GM23248 (cell line): ENCODE data around the gene RUNDC1. TPM values are rescaled to one million over a fixed set of nuclear protein-coding genes. Genes with fewer than 3 reads are reported as not detected.
A peak's percentile ranks its signal among the peaks of the same experiment; 100 is the strongest.

ENCODE experiments used
- DNase-seq: peaks from one replicate; pipeline ENCODE4 v3.0.0-alpha.2; 2015
- H2AFZ ChIP-seq: fragments of 200-600 bp; sonication (generic); 2 replicates; pipeline ENCODE4 v1.6.1; 2016; ENCODE audit warnings: antibody characterized with exemption
- H3F3A ChIP-seq: fragments of 200-600 bp; sonication (generic); 2 replicates; pipeline ENCODE4 v1.6.1; 2016; ENCODE audit warnings: mild to moderate bottlenecking, antibody characterized with exemption, mixed run types; ENCODE audit not compliant: insufficient read depth
- H3K27ac ChIP-seq: fragments of 200-600 bp; sonication (generic); 2 replicates; pipeline ENCODE4 v1.5.1; 2016; ENCODE audit warnings: mild to moderate bottlenecking
- H3K27me3 ChIP-seq: fragments of 200-600 bp; sonication (generic); replicated peaks from 2 replicates; pipeline ENCODE4 v1.6.1; 2016; ENCODE audit warnings: mild to moderate bottlenecking; ENCODE audit not compliant: insufficient read depth
- H3K36me3 ChIP-seq: fragments of 200-600 bp; sonication (generic); 2 replicates; pipeline ENCODE4 v1.6.1; 2016; ENCODE audit warnings: low read depth, mild to moderate bottlenecking
- H3K4me1 ChIP-seq: fragments of 200-600 bp; sonication (generic); 2 replicates; pipeline ENCODE4 v1.6.1; 2016; ENCODE audit warnings: mild to moderate bottlenecking; ENCODE audit not compliant: insufficient read depth
- H3K4me2 ChIP-seq: fragments of 200-600 bp; sonication (generic); one replicate; pipeline ENCODE4 v1.6.1; 2016; ENCODE audit warnings: mild to moderate bottlenecking; ENCODE audit not compliant: unreplicated experiment
- H3K4me3 ChIP-seq: fragments of 200-600 bp; sonication (generic); 2 replicates; pipeline ENCODE4 v1.5.1; 2016; ENCODE audit warnings: mild to moderate bottlenecking
- H3K79me2 ChIP-seq: fragments of 200-600 bp; sonication (generic); 2 replicates; pipeline ENCODE4 v1.6.1; 2016; ENCODE audit warnings: mild to moderate bottlenecking; ENCODE audit not compliant: insufficient read depth
- H3K9ac ChIP-seq: fragments of 200-600 bp; sonication (generic); 2 replicates; pipeline ENCODE4 v1.6.1; 2016; ENCODE audit warnings: mild to moderate bottlenecking
- H3K9me2 ChIP-seq: fragments of 200-600 bp; sonication (generic); 2 replicates; pipeline ENCODE4 v1.6.1; 2016; ENCODE audit warnings: mixed run types, mild to moderate bottlenecking, moderate library complexity; ENCODE audit not compliant: insufficient read depth
- H3K9me3 ChIP-seq: fragments of 200-600 bp; sonication (generic); one replicate; pipeline ENCODE4 v1.6.1; 2017; ENCODE audit warnings: low read depth
- H4K20me1 ChIP-seq: fragments of 200-600 bp; sonication (generic); 2 replicates; pipeline ENCODE4 v1.6.0; 2016; ENCODE audit not compliant: insufficient read depth
- EZH2 ChIP-seq: fragments of 200-600 bp; sonication (generic); IDR thresholded peaks from 2 replicates; pipeline ENCODE4 v1.6.1; 2018; ENCODE audit warnings: antibody characterized with exemption, mild to moderate bottlenecking; ENCODE audit not compliant: insufficient read depth, poor library complexity, severe bottlenecking
- EZH2phosphoT487 ChIP-seq: fragments of 200-600 bp; sonication (generic); IDR thresholded peaks from 2 replicates; pipeline ENCODE4 v1.6.1; 2018; ENCODE audit warnings: antibody characterized with exemption, moderate library complexity, mild to moderate bottlenecking, low read depth; ENCODE audit not compliant: insufficient read depth
- WGBS, 2 experiments: methylation state at CpG; one replicate each; pipeline ENCODE4 v1.1.6; 2015 to 2017; ENCODE audit warnings: low lambda C conversion rate in 2 of 2, low coverage in 1 of 2; ENCODE audit errors: missing lambda C conversion rate in 2 of 2; 5-methylcytosine and 5-hydroxymethylcytosine counted together
- in situ Hi-C: fragments of 300-500 bp; cut with MboI; formaldehyde crosslinking; loops from 2 replicates; pipeline ENCODE4 v1.15.0; 2020
- polyA plus RNA-seq: library from polyadenylated mRNA; unstranded; fragments of >200 nt; fragmentation: Nextera tagmentation; extraction: Ambion mirVana; gene quantifications from 2 replicates; pipeline ENCODE4 v1.2.1, GENCODE V29; 2016
- total RNA-seq: library from RNA; depleted of rRNA; stranded (reverse); fragments of >200 nt; shearing (Covaris generic); gene quantifications from 2 replicates; pipeline ENCODE4 v1.2.3, GENCODE V29; 2014

The RUNDC1 gene
- total and polyA plus RNA-seq, 2 experiments from 2014 or later, result 7.6 to 8.0 TPM

GRCh38 chr17:43019418-43019817 is 39.1 kb downstream of the RUNDC1 start:
- WGBS, 2 experiments, result 27 to 28% methylated on average over 7 of the region's 7 CpGs
- H4K20me1 ChIP-seq, result no peaks in the 10 kb centered on the region
- in situ Hi-C loops, result no loop called here
- no peaks in the 10 kb centered on the region for H3K9me3 ChIP-seq
- TF ChIP-seq EZH2phosphoT487, result no peak
- no peak for TF ChIP-seq EZH2
- H3F3A ChIP-seq, result no peaks in the 10 kb centered on the region
- DNase-seq, result peak; percentile 65
- no peak overlapping the region for H2AFZ ChIP-seq
- H3K27ac ChIP-seq, result peak overlapping the region; percentile 65
- peak overlapping the region; percentile 80 for H3K9ac ChIP-seq
- H3K4me1 ChIP-seq, result peaks cover 25% of the 10 kb centered on the region
- peaks cover 7% of the 10 kb centered on the region; the same call in 1 of the 2 replicates for H3K36me3 ChIP-seq
- H3K79me2 ChIP-seq, result peaks cover 40% of the 10 kb centered on the region
- no peaks in the 10 kb centered on the region for H3K9me2 ChIP-seq
- no peaks in the 10 kb centered on the region for H3K27me3 ChIP-seq
- H3K4me2 ChIP-seq, result peak overlapping the region; percentile 67
- H3K4me3 ChIP-seq, result peak overlapping the region; percentile 99; the same call in 1 of the 2 replicates

- in situ Hi-C loops, result no loop called here
- no peaks in the 10 kb centered on the region for H3K9me3 ChIP-seq
- peaks cover 40% of the 10 kb centered on the region for H3K79me2 ChIP-seq
Observed at GRCh38 chr17:43020030-43020621, 39.8 kb downstream of the RUNDC1 start.

GRCh38 chr17:43020789-43021740 is 40.7 kb downstream of the RUNDC1 start:
- no peaks in the 10 kb centered on the region for H3K9me3 ChIP-seq
- in situ Hi-C loops, result no loop called here
- DNase-seq, result peak; percentile 89
- peak overlapping the region; percentile 80 for H3K9ac ChIP-seq
- WGBS, 2 experiments, result 6 to 18% methylated on average over 21 to 40 of the region's 40 CpGs
- H3F3A ChIP-seq, result no peaks in the 10 kb centered on the region
- peaks cover 40% of the 10 kb centered on the region for H3K79me2 ChIP-seq
- H3K4me1 ChIP-seq, result peaks cover 25% of the 10 kb centered on the region
- peak overlapping the region; percentile 84 for H2AFZ ChIP-seq
- no peaks in the 10 kb centered on the region for H3K27me3 ChIP-seq
- H3K9me2 ChIP-seq, result no peaks in the 10 kb centered on the region
- H3K4me3 ChIP-seq, result peak overlapping the region; percentile 99
- H3K36me3 ChIP-seq, result peaks cover 7% of the 10 kb centered on the region; the same call in 1 of the 2 replicates
- TF ChIP-seq EZH2phosphoT487 (no peak), EZH2 (no peak)
- H3K4me2 ChIP-seq, result peak overlapping the region; percentile 80
- H4K20me1 ChIP-seq, result no peaks in the 10 kb centered on the region
- H3K27ac ChIP-seq, result peak overlapping the region; percentile 65

More at GRCh38 chr17:43020030-43020621, 39.8 kb downstream of the RUNDC1 start:
- peak overlapping the region; percentile 67 for H3K4me2 ChIP-seq
- no peaks in the 10 kb centered on the region for H3K9me2 ChIP-seq
- H3K36me3 ChIP-seq, result peaks cover 7% of the 10 kb centered on the region; the same call in 1 of the 2 replicates
- TF ChIP-seq EZH2phosphoT487, result no peak
- TF ChIP-seq EZH2, result no peak
- no peak for DNase-seq
- no peaks in the 10 kb centered on the region for H4K20me1 ChIP-seq
- peak overlapping the region; percentile 80 for H3K9ac ChIP-seq
- peaks cover 25% of the 10 kb centered on the region for H3K4me1 ChIP-seq
- no peaks in the 10 kb centered on the region for H3F3A ChIP-seq
- no peaks in the 10 kb centered on the region for H3K27me3 ChIP-seq
- peak overlapping the region; percentile 28; the same call in 1 of the 2 replicates for H2AFZ ChIP-seq
- peak overlapping the region; percentile 99 for H3K4me3 ChIP-seq
- peak overlapping the region; percentile 65 for H3K27ac ChIP-seq
- whole genome bisulfite sequencing, 2 experiments, result 39 to 46% methylated on average over 6 of the region's 6 CpGs

- Histone ChIP-seq H3K9ac (peak within 1 kb of the TSS; percentile 80), H3K9me3 (no peaks in the 10 kb centered on the region), H3K79me2 (peaks cover 40% of the 10 kb centered on the region), H3K4me2 (peak within 1 kb of the TSS; percentile 80), H3F3A (no peaks in the 10 kb centered on the region), H3K27ac (peak within 1 kb of the TSS; percentile 65), H2AFZ (peak within 1 kb of the TSS; percentile 84), H3K9me2 (no peaks in the 10 kb centered on the region), H3K27me3 (no peaks in the 10 kb centered on the region), H3K4me1 (peaks cover 25% of the 10 kb centered on the region), H4K20me1 (no peaks in the 10 kb centered on the region), H3K4me3 (peak within 1 kb of the TSS; percentile 99), H3K36me3 (peaks cover 7% of the 10 kb centered on the region; the same call in 1 of the 2 replicates)
- peak; percentile 90 for DNase-seq
- TF ChIP-seq EZH2phosphoT487, result no peak
- TF ChIP-seq EZH2, result no peak
- 1% methylated on average over 65 to 75 of the region's 80 CpGs for WGBS, 2 experiments
- in situ Hi-C loops, result no loop called here
Observed at GRCh38 chr17:43021741-43022512, 41.6 kb downstream of the RUNDC1 start, which contains the start of gene VAT1. TSS of gene VAT1 (minus strand) at chr17:43022385. CDS start at chr17:43022322, 63 bp downstream.
